GM20431 (cell line): Measurements from ENCODE around the gene FAM118B.

Experiments
- in situ Hi-C: fragments of 300-500 bp; cut with MseI, MboI; formaldehyde crosslinking; loops from one replicate; pipeline ENCODE4 v1.15.0; 2020; ENCODE audit warnings: low sequenced_read_pairs; ENCODE audit not compliant: unreplicated experiment

The FAM118B gene

DNA sequence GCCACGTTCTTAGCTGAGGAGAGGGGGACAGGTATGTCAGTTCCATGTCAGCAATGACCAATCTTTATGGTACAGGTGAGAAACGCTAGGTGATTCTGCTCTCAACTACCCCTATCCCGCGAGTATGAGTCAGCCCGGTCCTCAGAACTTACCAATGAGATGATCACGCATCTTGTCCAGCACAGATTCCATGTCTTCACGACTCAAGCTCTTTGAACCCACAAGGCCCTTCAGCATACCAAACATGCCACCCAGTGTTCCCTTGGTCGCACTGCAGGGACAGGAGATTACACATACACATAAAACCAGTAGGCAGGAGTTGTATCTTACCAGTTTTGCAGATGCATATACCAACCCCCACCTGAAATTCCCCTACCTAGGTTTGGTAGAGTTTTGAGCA, 54.2 kb downstream of the FAM118B start:
- in situ Hi-C loops = no loop called here

DNA sequence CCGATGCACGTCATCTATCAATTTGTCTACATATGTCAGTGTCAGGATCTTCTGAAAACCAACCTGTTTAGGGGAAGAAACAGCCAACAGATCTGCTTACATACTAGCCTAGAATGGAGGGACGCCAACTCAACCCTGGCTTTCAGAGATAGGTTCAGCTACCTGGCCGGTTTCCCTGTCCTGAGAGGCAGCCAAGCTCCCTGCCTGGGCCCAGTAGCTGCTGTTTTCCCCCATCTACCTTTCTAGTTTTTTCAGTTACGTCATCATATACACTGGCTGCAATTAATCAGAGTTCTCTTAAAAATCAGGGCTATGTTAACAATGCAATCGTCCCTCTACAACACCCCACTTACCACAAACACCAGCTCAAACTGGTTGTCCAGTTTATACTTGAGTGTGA, 56.1 kb downstream of the FAM118B start:
- in situ Hi-C loops = no loop called here

- in situ Hi-C loops = no loop called here
Observed at GRCh38 chr11:126268361-126268707, 56.8 kb downstream of the FAM118B start.

GRCh38 chr11:126268708-126269579, 57.4 kb downstream of the FAM118B start, which contains the start of the genes FOXRED1 and SRPRA:
FOXRED1 (plus strand) TSS chr11:126269154; CDS start chr11:126269207, 53 bp downstream.
SRPRA (minus strand) TSS chr11:126268895; CDS start chr11:126268804, 91 bp downstream.
- in situ Hi-C loops = no loop called here

DNA sequence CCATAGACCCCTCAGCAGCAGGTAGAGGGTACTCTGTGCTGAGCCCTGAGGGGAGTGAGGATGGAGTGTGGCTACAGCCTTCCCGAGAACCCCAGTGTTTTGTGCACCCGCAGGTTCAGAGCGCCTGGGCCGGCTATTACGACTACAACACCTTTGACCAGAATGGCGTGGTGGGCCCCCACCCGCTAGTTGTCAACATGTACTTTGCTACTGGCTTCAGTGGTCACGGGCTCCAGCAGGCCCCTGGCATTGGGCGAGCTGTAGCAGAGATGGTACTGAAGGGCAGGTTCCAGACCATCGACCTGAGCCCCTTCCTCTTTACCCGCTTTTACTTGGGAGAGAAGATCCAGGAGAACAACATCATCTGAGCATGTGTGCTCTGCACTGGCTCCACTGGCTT, 65.7 kb downstream of the FAM118B start:
- in situ Hi-C loops = no loop called here

DNA sequence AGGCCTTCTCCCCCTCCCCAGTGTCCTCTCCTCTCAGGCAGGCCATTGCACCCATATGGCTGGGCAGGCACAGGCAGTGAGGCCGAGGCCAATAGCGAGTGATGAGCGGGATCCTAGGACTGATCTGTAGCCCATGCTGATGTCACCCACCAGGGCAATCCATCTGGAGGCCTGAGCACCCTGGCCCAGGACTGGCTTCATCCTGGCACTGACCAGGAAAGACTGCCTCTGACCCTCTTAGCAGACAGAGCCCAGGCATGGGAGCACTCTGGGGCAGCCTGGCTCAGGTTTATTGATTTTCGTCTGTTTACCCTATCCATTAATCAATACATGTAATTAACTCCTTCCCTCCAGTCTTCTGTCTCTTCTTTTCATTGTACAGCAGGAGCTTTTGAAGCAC, 66.2 kb downstream of the FAM118B start:
- in situ Hi-C loops = no loop called here

GRCh38 chr11:126279191-126279590, 67.6 kb downstream of the FAM118B start:
- in situ Hi-C loops = no loop called here

GRCh38 chr11:126280595-126280994, 69.0 kb downstream of the FAM118B start:
- in situ Hi-C loops = no loop called here

GRCh38 chr11:126281245-126281644, 69.7 kb downstream of the FAM118B start:
- in situ Hi-C loops = no loop called here

GRCh38 chr11:126281666-126282175, 70.1 kb downstream of the FAM118B start:
- in situ Hi-C loops = no loop called here

DNA sequence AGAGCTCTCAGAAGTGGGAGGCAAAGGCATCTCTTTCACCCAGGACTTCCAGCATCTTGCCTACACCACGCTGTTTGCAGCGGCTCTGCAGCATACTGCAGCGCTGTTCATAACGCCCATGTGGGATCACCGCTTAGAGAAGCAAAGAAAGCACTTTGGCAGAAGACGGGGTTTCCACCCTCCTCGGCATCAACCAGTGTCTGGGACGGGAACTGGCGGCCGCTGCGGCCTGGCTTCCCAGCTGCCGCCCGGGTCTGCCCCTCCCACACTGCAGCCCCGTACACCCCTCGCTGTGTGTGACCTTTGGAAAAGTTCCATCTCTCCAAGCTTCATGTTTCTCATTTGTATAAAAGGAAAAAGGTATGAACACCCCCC, 70.8 kb downstream of the FAM118B start:
- in situ Hi-C loops = no loop called here

DNA sequence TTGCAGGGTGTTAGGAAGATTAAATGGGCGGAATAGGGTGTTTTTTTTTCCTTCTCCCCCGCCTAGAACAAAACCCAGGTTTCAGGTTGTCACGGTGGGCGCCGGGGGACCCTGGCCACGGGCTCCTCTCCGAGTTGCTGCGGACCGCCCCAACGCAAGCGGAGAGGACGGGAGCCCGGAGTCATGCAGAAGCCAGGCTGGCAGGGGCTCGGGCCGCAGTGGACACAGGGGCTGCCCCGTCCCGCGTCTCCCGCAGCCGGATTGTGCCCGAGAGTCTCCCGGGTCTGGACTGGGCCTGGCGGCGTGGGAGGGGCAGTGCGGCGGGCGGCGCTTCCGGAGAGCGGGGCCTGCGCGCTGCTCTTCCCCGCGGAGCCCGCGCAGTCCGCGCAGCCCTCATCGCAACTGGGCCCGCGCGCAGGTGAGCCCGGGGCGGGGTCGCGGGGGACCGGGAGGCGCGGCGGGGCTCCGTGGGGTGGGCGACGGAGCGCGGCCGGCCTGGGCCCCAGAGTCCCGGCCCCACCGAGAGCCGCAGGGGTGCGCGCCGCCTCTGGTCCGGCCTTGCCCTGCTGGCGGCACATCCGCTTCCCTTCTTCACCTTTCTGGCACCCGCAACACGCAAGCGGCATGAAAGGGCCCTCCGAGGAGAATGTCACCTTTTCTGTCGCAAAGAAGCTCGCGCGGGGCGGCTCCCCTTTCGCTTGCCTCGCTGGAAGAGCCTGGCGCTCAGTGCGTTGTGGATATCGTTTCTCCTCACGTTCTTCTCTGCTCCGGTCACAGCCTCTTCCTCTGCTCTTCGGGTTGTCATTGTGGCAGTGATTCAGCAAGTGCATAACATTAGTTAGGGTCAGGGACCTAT, 71.4 kb downstream of the FAM118B start, which contains the start of gene TIRAP:
Gene TIRAP, plus strand, starts transcription at position 358 of the 856 bp plus-strand sequence. CDS start 7,802 bp downstream, outside the sequence.
- in situ Hi-C loops = no loop called here

DNA sequence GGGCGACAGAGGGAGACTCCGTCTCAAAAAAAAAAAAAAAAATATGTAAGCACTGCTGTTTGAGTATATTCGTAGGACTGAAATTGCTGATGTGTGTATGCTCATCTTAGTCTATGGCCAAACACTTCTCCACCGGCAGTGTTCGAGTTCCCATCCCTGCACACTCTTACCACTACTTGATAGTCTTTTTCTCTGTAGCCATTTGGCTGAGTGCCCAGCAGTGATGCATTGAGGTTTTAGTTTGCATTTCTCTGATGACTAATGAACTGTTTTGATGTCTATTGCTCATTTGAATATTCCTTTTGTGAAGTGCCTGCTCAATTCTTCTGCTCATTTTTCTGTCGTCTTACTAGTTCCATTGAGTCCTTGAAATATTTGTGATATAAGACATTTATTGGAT, 73.2 kb downstream of the FAM118B start:
- in situ Hi-C loops = no loop called here

- in situ Hi-C loops = no loop called here
Observed at GRCh38 chr11:126288237-126288636, 76.7 kb downstream of the FAM118B start.

DNA sequence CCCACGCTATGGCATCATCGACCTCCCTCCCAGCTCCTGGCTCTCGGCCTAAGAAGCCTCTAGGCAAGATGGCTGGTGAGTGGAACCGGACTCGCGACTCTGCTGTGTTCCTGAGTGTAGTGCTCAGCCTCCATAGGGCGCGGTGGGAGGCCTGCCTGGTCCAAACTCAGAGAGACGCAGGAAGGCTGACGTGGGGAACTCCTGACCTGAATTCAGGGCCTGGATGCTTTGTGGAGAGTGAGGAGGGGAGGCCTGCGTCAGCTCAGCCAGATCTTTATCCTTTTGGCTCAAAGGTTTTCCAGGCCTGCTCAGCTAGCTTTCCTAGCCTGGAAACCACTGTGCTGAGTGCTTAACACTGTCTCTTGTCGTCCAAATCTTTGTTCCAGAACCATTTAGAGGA, 79.3 kb downstream of the FAM118B start:
- in situ Hi-C loops = no loop called here

- in situ Hi-C loops = no loop called here
Observed at GRCh38 chr11:126293726-126294125, 82.1 kb downstream of the FAM118B start.

DNA sequence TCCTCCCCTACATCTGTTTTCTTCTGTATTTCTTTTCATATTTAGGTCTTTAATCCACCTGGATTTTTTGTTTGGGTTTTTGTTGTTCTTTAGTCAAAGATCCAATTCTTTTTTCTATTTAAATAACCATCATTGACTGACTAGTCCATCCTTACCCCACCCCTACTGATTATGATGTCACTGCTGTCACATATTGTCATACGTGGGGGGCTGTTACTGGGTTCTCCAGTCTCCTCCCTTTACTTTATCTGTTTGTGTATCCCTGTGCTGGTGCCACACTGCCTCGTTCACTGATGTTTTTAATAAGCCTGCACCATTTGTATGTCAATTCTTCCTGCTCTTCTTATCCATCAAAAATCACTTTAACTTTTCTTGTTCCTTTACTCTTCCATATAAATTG, 85.4 kb downstream of the FAM118B start:
- in situ Hi-C loops = no loop called here

DNA sequence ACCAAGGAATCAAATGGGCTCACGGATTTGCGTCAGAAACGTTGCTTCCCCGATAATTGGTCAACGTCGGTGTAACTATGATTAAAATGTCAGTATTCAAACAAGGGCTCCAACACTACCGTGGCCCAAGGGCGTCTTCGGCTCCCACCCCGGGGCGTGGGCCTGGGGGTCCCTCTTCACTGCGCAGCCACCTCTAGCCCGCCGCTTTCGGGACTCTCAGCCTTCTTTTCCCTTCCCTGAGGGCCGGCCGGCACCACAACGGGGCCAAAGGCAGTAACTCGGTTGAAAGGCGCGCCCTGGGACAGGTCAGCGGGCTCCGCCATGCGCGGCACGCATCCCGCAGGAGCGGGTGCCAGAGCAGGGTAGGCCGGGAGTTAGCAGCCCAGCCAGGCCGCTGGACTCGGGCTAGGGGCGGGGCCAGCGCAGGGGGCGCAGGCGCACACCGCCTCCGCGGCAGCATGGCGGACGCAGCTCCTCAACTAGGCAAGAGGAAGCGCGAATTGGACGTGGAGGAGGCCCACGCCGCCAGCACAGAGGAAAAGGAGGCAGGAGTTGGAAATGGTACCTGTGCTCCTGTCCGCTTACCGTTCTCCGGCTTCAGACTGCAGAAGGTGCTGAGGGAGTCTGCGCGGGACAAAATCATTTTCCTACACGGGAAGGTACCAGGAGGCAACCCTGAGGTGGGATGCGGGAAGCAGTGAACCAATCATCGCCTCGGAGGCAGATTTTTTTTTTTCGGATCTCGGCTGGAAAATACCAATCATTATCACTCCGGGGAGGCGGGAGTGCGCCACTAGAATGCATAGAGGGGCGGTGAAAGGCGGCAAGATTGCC, 92.3 kb downstream of the FAM118B start, which contains the start of gene DCPS:
Gene DCPS, plus strand, starts transcription at position 438 of the 834 bp plus-strand sequence. Its CDS starts 21 bp downstream, at position 459.
- in situ Hi-C loops = no loop called here

- in situ Hi-C loops = no loop called here
Observed at GRCh38 chr11:126304457-126305075, 93.0 kb downstream of the FAM118B start.
